Measurements from ENCODE around the gene RPL35.
A peak's percentile ranks its signal among the peaks of the same experiment; 100 is the strongest.

DNA sequence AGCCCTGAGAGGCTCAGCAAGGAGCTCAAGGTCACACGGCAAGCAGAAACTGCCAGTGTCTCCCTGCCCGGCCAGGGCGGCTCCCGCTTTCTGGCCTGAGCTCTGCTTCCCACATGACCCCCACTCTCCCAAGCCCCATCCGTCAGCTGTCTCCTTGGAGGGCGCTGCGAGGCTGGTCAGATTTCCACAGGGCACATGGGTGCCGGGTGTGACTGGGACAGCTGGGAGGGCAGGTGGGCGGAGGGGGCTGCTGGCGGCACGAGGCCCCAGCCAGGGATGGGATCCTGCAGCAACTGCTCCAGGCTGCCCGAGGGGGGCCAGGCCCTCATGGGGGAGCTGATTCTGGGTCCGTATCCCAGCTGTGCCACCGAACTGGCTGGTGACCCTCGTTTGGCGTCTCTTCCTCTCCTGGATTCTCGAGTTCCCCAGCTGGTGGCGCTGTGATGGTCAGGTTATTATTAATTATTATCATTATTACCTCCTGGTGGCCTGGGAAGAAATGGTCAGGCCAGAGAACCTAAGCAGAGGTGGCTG is 21.4 kb downstream of the RPL35 start:
- TF ChIP-seq EZH2 (IDR thresholded peaks at IDR 0.05; ENCODE audit: low read depth, unreplicated experiment), result no peak
- TF ChIP-seq, protein P1, sequence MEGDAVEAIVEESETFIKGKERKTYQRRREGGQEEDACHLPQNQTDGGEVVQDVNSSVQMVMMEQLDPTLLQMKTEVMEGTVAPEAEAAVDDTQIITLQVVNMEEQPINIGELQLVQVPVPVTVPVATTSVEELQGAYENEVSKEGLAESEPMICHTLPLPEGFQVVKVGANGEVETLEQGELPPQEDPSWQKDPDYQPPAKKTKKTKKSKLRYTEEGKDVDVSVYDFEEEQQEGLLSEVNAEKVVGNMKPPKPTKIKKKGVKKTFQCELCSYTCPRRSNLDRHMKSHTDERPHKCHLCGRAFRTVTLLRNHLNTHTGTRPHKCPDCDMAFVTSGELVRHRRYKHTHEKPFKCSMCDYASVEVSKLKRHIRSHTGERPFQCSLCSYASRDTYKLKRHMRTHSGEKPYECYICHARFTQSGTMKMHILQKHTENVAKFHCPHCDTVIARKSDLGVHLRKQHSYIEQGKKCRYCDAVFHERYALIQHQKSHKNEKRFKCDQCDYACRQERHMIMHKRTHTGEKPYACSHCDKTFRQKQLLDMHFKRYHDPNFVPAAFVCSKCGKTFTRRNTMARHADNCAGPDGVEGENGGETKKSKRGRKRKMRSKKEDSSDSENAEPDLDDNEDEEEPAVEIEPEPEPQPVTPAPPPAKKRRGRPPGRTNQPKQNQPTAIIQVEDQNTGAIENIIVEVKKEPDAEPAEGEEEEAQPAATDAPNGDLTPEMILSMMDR (conservative IDR thresholded peaks at IDR 0.05; ENCODE audit: low read depth in 2 of 2), result peak; percentile 64 to 72
- TF ChIP-seq EZH2phosphoT487 (IDR thresholded peaks at IDR 0.05; ENCODE audit: unreplicated experiment), result no peak
- TF ChIP-seq, protein P2, sequence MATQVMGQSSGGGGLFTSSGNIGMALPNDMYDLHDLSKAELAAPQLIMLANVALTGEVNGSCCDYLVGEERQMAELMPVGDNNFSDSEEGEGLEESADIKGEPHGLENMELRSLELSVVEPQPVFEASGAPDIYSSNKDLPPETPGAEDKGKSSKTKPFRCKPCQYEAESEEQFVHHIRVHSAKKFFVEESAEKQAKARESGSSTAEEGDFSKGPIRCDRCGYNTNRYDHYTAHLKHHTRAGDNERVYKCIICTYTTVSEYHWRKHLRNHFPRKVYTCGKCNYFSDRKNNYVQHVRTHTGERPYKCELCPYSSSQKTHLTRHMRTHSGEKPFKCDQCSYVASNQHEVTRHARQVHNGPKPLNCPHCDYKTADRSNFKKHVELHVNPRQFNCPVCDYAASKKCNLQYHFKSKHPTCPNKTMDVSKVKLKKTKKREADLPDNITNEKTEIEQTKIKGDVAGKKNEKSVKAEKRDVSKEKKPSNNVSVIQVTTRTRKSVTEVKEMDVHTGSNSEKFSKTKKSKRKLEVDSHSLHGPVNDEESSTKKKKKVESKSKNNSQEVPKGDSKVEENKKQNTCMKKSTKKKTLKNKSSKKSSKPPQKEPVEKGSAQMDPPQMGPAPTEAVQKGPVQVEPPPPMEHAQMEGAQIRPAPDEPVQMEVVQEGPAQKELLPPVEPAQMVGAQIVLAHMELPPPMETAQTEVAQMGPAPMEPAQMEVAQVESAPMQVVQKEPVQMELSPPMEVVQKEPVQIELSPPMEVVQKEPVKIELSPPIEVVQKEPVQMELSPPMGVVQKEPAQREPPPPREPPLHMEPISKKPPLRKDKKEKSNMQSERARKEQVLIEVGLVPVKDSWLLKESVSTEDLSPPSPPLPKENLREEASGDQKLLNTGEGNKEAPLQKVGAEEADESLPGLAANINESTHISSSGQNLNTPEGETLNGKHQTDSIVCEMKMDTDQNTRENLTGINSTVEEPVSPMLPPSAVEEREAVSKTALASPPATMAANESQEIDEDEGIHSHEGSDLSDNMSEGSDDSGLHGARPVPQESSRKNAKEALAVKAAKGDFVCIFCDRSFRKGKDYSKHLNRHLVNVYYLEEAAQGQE (IDR thresholded peaks at IDR 0.05; ENCODE audit: unreplicated experiment), result no peak
- no peak for TF ChIP-seq POLR2AphosphoS5 (IDR thresholded peaks at IDR 0.05; ENCODE audit: low read depth)
- TF ChIP-seq ZNF114 (CRISPR knock-in tag; IDR thresholded peaks at IDR 0.05), result no peak
- TF ChIP-seq, protein P3, sequence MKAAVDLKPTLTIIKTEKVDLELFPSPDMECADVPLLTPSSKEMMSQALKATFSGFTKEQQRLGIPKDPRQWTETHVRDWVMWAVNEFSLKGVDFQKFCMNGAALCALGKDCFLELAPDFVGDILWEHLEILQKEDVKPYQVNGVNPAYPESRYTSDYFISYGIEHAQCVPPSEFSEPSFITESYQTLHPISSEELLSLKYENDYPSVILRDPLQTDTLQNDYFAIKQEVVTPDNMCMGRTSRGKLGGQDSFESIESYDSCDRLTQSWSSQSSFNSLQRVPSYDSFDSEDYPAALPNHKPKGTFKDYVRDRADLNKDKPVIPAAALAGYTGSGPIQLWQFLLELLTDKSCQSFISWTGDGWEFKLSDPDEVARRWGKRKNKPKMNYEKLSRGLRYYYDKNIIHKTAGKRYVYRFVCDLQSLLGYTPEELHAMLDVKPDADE (IDR thresholded peaks at IDR 0.05), result no peak
- no peak for TF ChIP-seq ZNF331 (CRISPR knock-in tag; IDR thresholded peaks at IDR 0.05; ENCODE audit: low read depth)
- TF ChIP-seq JUNB (IDR thresholded peaks at IDR 0.05; ENCODE audit: unreplicated experiment), result no peak
- no peak for TF ChIP-seq CREB1 (CRISPR knock-in tag; IDR thresholded peaks at IDR 0.05; ENCODE audit: low read depth)
- TF ChIP-seq, protein P4, sequence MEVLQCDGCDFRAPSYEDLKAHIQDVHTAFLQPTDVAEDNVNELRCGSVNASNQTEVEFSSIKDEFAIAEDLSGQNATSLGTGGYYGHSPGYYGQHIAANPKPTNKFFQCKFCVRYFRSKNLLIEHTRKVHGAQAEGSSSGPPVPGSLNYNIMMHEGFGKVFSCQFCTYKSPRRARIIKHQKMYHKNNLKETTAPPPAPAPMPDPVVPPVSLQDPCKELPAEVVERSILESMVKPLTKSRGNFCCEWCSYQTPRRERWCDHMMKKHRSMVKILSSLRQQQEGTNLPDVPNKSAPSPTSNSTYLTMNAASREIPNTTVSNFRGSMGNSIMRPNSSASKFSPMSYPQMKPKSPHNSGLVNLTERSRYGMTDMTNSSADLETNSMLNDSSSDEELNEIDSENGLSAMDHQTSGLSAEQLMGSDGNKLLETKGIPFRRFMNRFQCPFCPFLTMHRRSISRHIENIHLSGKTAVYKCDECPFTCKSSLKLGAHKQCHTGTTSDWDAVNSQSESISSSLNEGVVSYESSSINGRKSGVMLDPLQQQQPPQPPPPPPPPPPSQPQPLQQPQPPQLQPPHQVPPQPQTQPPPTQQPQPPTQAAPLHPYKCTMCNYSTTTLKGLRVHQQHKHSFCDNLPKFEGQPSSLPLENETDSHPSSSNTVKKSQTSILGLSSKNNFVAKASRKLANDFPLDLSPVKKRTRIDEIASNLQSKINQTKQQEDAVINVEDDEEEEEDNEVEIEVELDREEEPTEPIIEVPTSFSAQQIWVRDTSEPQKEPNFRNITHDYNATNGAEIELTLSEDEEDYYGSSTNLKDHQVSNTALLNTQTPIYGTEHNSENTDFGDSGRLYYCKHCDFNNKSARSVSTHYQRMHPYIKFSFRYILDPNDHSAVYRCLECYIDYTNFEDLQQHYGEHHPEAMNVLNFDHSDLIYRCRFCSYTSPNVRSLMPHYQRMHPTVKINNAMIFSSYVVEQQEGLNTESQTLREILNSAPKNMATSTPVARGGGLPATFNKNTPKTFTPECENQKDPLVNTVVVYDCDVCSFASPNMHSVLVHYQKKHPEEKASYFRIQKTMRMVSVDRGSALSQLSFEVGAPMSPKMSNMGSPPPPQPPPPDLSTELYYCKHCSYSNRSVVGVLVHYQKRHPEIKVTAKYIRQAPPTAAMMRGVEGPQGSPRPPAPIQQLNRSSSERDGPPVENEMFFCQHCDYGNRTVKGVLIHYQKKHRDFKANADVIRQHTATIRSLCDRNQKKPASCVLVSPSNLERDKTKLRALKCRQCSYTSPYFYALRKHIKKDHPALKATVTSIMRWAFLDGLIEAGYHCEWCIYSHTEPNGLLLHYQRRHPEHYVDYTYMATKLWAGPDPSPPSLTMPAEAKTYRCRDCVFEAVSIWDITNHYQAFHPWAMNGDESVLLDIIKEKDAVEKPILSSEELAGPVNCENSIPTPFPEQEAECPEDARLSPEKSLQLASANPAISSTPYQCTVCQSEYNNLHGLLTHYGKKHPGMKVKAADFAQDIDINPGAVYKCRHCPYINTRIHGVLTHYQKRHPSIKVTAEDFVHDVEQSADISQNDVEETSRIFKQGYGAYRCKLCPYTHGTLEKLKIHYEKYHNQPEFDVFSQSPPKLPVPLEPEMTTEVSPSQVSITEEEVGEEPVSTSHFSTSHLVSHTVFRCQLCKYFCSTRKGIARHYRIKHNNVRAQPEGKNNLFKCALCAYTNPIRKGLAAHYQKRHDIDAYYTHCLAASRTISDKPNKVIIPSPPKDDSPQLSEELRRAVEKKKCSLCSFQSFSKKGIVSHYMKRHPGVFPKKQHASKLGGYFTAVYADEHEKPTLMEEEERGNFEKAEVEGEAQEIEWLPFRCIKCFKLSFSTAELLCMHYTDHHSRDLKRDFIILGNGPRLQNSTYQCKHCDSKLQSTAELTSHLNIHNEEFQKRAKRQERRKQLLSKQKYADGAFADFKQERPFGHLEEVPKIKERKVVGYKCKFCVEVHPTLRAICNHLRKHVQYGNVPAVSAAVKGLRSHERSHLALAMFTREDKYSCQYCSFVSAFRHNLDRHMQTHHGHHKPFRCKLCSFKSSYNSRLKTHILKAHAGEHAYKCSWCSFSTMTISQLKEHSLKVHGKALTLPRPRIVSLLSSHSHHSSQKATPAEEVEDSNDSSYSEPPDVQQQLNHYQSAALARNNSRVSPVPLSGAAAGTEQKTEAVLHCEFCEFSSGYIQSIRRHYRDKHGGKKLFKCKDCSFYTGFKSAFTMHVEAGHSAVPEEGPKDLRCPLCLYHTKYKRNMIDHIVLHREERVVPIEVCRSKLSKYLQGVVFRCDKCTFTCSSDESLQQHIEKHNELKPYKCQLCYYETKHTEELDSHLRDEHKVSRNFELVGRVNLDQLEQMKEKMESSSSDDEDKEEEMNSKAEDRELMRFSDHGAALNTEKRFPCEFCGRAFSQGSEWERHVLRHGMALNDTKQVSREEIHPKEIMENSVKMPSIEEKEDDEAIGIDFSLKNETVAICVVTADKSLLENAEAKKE (CRISPR knock-in tag; IDR thresholded peaks at IDR 0.05), result no peak

Data from GM23338 (cell line).